Astrocyte of the hippocampus (primary cell): ENCODE results near the gene CACNA2D3.
"Not testable (repeated sequence)": the region's sequence is repeated elsewhere in the genome, so short reads cannot be mapped to it uniquely, and the experiment has no call there.

ENCODE experiments used
- DNase-seq: peaks from one replicate; pipeline ENCODE4 v3.0.0; 2011; ENCODE audit warnings: low read depth, low spot score

The CACNA2D3 gene

GRCh38 chr3:54955496-54955895 lies 833.1 kb downstream of the CACNA2D3 start:
- no peak for DNase-seq

- no peak for DNase-seq
Observed at GRCh38 chr3:54955941-54956340, 833.6 kb downstream of the CACNA2D3 start.

- DNase-seq: peak; percentile 80
Observed at GRCh38 chr3:54957711-54958110, 835.4 kb downstream of the CACNA2D3 start.

- peak; percentile 13 for DNase-seq
Observed at GRCh38 chr3:54960082-54960481, 837.7 kb downstream of the CACNA2D3 start.

- DNase-seq: peak; percentile 16
Observed at GRCh38 chr3:54960701-54961100, 838.3 kb downstream of the CACNA2D3 start.

- DNase-seq: no peak
Observed at GRCh38 chr3:54962200-54962599, 839.8 kb downstream of the CACNA2D3 start.

- no peak for DNase-seq
Observed at GRCh38 chr3:54963641-54964040, 841.3 kb downstream of the CACNA2D3 start.

GRCh38 chr3:54964081-54964480 lies 841.7 kb downstream of the CACNA2D3 start:
- DNase-seq: no peak

GRCh38 chr3:54965746-54966145 lies 843.4 kb downstream of the CACNA2D3 start:
- peak; percentile 85 for DNase-seq

GRCh38 chr3:54966979-54967378 lies 844.6 kb downstream of the CACNA2D3 start:
- no peak for DNase-seq

GRCh38 chr3:54967731-54968161 lies 845.4 kb downstream of the CACNA2D3 start:
- DNase-seq: no peak

- peak; percentile 70 for DNase-seq
Observed at GRCh38 chr3:54968546-54969172, 846.3 kb downstream of the CACNA2D3 start.

GRCh38 chr3:54969652-54970051 lies 847.3 kb downstream of the CACNA2D3 start:
- DNase-seq: no peak

- no peak for DNase-seq
Observed at GRCh38 chr3:54970895-54971294, 848.5 kb downstream of the CACNA2D3 start.

- no peak for DNase-seq
Observed at GRCh38 chr3:54977439-54977838, 855.1 kb downstream of the CACNA2D3 start.

GRCh38 chr3:54977946-54978345 lies 855.6 kb downstream of the CACNA2D3 start:
- DNase-seq: not testable (repeated sequence)

GRCh38 chr3:54982807-54983206 lies 860.5 kb downstream of the CACNA2D3 start:
- no peak for DNase-seq

GRCh38 chr3:54983266-54984099 lies 861.1 kb downstream of the CACNA2D3 start:
- no peak for DNase-seq

- no peak for DNase-seq
Observed at GRCh38 chr3:54985856-54986255, 863.5 kb downstream of the CACNA2D3 start.

GRCh38 chr3:54986294-54986693 lies 863.9 kb downstream of the CACNA2D3 start:
- no peak for DNase-seq

GRCh38 chr3:54987719-54988118 lies 865.4 kb downstream of the CACNA2D3 start:
- DNase-seq: no peak

- no peak for DNase-seq
Observed at GRCh38 chr3:54988302-54988837, 866.0 kb downstream of the CACNA2D3 start.
